Type B pancreatic cell (in vitro differentiated cells): ENCODE measurements around the gene ZC3H18. TPM values are rescaled to one million over a fixed set of nuclear protein-coding genes. Genes with fewer than 3 reads are reported as not detected.

Experiments
- DNase-seq: peaks from one replicate; pipeline ENCODE4 v3.0.0; 2021; ENCODE audit warnings: mixed read lengths; ENCODE audit not compliant: unreplicated experiment; ENCODE audit errors: extremely low spot score
- H3K27ac Mint-ChIP-seq: 2 replicates; pipeline ENCODE4 v1.8.0; 2021; ENCODE audit warnings: mild to moderate bottlenecking, mixed read lengths
- H3K27me3 Mint-ChIP-seq: 2 replicates; pipeline ENCODE4 v1.8.0; 2021; ENCODE audit warnings: mixed read lengths
- H3K36me3 Mint-ChIP-seq: 2 replicates; pipeline ENCODE4 v1.8.0; 2021; ENCODE audit warnings: mixed read lengths
- H3K4me1 Mint-ChIP-seq: one replicate; pipeline ENCODE4 v1.8.0; 2021; ENCODE audit warnings: mixed read lengths; ENCODE audit not compliant: unreplicated experiment
- H3K4me3 Mint-ChIP-seq: 2 replicates; pipeline ENCODE4 v1.8.0; 2021; ENCODE audit warnings: mild to moderate bottlenecking, mixed read lengths
- H3K9me3 Mint-ChIP-seq: 2 replicates; pipeline ENCODE4 v1.8.0; 2021; ENCODE audit warnings: mixed read lengths
- CTCF ChIP-seq: fragments of 200-600 bp; sonication (generic); conservative IDR thresholded peaks from 2 replicates; pipeline ENCODE4 v1.5.0; 2021; ENCODE audit warnings: antibody characterized with exemption, mild to moderate bottlenecking
- total RNA-seq: library from RNA; stranded (reverse); gene quantifications from 2 replicates; pipeline ENCODE4 v1.2.1, GENCODE V29; 2021; ENCODE audit warnings: low replicate concordance

Gene ZC3H18
- total RNA-seq, 1 donor from 2014 or later = 70.2 TPM

- H3K27me3 Mint-ChIP-seq = no peaks in the 10 kb centered on the region
- no peaks in the 10 kb centered on the region for H3K9me3 Mint-ChIP-seq
- no peak overlapping the region for H3K4me3 Mint-ChIP-seq
- no peaks in the 10 kb centered on the region for H3K36me3 Mint-ChIP-seq
- H3K4me1 Mint-ChIP-seq = no peaks in the 10 kb centered on the region
- DNase-seq = no peak
- TF ChIP-seq CTCF = no peak
- H3K27ac Mint-ChIP-seq = no peak overlapping the region
Observed at GRCh38 chr16:88655733-88656281, 85.6 kb downstream of the ZC3H18 start.

- Mint-ChIP-seq H3K4me1 (no peaks in the 10 kb centered on the region), H3K4me3 (no peak overlapping the region), H3K9me3 (no peaks in the 10 kb centered on the region), H3K36me3 (no peaks in the 10 kb centered on the region), H3K27me3 (no peaks in the 10 kb centered on the region), H3K27ac (no peak overlapping the region)
- no peak for DNase-seq
- no peak for TF ChIP-seq CTCF
Observed at GRCh38 chr16:88656291-88656980, 86.2 kb downstream of the ZC3H18 start.

GRCh38 chr16:88657371-88657770 is 87.2 kb downstream of the ZC3H18 start:
- no peaks in the 10 kb centered on the region for H3K36me3 Mint-ChIP-seq
- H3K4me3 Mint-ChIP-seq = no peak overlapping the region
- H3K27me3 Mint-ChIP-seq = no peaks in the 10 kb centered on the region
- no peak for DNase-seq
- no peaks in the 10 kb centered on the region for H3K9me3 Mint-ChIP-seq
- TF ChIP-seq CTCF = no peak
- H3K4me1 Mint-ChIP-seq = no peaks in the 10 kb centered on the region
- H3K27ac Mint-ChIP-seq = no peak overlapping the region

- TF ChIP-seq CTCF = no peak
- DNase-seq = no peak
- Mint-ChIP-seq H3K4me1 (no peaks in the 10 kb centered on the region), H3K36me3 (no peaks in the 10 kb centered on the region), H3K9me3 (no peaks in the 10 kb centered on the region), H3K27ac (no peak overlapping the region), H3K27me3 (no peaks in the 10 kb centered on the region), H3K4me3 (no peak overlapping the region)
Observed at GRCh38 chr16:88658714-88659113, 88.5 kb downstream of the ZC3H18 start.

GRCh38 chr16:88659160-88659559 is 89.0 kb downstream of the ZC3H18 start:
- no peak for TF ChIP-seq CTCF
- Mint-ChIP-seq H3K36me3 (no peaks in the 10 kb centered on the region), H3K27ac (no peak overlapping the region), H3K9me3 (no peaks in the 10 kb centered on the region), H3K4me3 (no peak overlapping the region), H3K27me3 (no peaks in the 10 kb centered on the region), H3K4me1 (no peaks in the 10 kb centered on the region)
- no peak for DNase-seq
